K562 (cell line): ENCODE results near the gene CKAP2. TPM values are rescaled to one million over a fixed set of nuclear protein-coding genes. Genes with fewer than 3 reads are reported as not detected.

Experiments used
- ATF1 ChIP-seq, 2 experiments: fragments of 450-650 bp in 1 of 2; IDR thresholded peaks; 2 replicates each; pipeline ENCODE4 v1.6.1; 2016; ENCODE audit warnings: missing compliant biosample characterization in 1 of 2, missing genetic modification characterization in 1 of 2
- HCFC1 ChIP-seq: IDR thresholded peaks from 2 replicates; pipeline ENCODE4 v1.6.1; 2012; ENCODE audit warnings: low read depth, low read length, improper control_type of control experiment
- HNRNPLL ChIP-seq: fragments of 200-400 bp; formaldehyde crosslinking; IDR thresholded peaks from 2 replicates; pipeline ENCODE4 v1.6.1; 2017; ENCODE audit warnings: low read length, low read depth, mild to moderate bottlenecking; ENCODE audit not compliant: poor library complexity, severe bottlenecking
- KDM5B ChIP-seq: fragments of 200-600 bp; sonication (generic); IDR thresholded peaks from 2 replicates; pipeline ENCODE4 v1.6.1; 2012; ENCODE audit warnings: low read depth, mild to moderate bottlenecking, moderate library complexity, low read length, control low read depth, inconsistent platforms; ENCODE audit not compliant: insufficient replicate concordance
- L3MBTL2 ChIP-seq: fragments of 450-650 bp; IDR thresholded peaks from 2 replicates; pipeline ENCODE4 v1.6.1; 2016; ENCODE audit warnings: mild to moderate bottlenecking, moderate library complexity
- MYC ChIP-seq, 2 experiments: fragments of 250-450 bp in 1 of 2; sonication (Bioruptor Pico) in 1 of 2; IDR thresholded peaks; 2 replicates each; pipeline versions ENCODE4 v1.5.1 to v1.6.1; 2012 to 2021; ENCODE audit warnings: low read depth in 2 of 2, borderline replicate concordance in 1 of 2, improper control_type of control experiment in 1 of 2, low read length in 1 of 2, mild to moderate bottlenecking in 1 of 2, moderate library complexity in 1 of 2
- TAF7 ChIP-seq: fragments of 450-650 bp; IDR thresholded peaks from 2 replicates; pipeline ENCODE4 v1.6.1; 2016; ENCODE audit warnings: missing genetic modification characterization, missing compliant biosample characterization
- ZNF263 ChIP-seq: sonication (generic); formaldehyde crosslinking; IDR thresholded peaks from 2 replicates; pipeline ENCODE4 v1.8.0; 2022; ENCODE audit warnings: mild to moderate bottlenecking, missing genetic modification reagents, borderline replicate concordance
- polyA plus RNA-seq, 8 experiments: library from polyadenylated mRNA; depleted of rRNA in 4 of 8; stranded (reverse) in 5 of 8; unstranded in 3 of 8; fragments of >200 nt; fragmentation: Nextera tagmentation in 2 of 8; fragmentation: Illumina TruSeq in 1 of 8; extraction: Ambion mirVana in 2 of 8; extraction: Trizol in 1 of 8; gene quantifications; 2 replicates each; pipeline versions ENCODE4 v1.2.1 to v1.2.3, GENCODE V29; 2011 to 2014; ENCODE audit warnings: inconsistent platforms in 1 of 8, missing spikeins in 1 of 8
- total RNA-seq, 7 experiments: library from RNA; depleted of rRNA in 6 of 7; stranded (reverse); fragments of >200 nt in 6 of 7; fragmentation: Illumina TruSeq in 2 of 7; extraction: Trizol in 2 of 7; gene quantifications; 2 replicates each; pipeline versions ENCODE4 v1.2.1 to v1.2.3, GENCODE V29; 2011 to 2021; ENCODE audit warnings: low replicate concordance in 1 of 7
- TF ChIP-seq, protein P1 (sequence below), 2 experiments: fragments of 450-650 bp; formaldehyde crosslinking in 1 of 2; IDR thresholded peaks; 2 replicates each; pipeline versions ENCODE4 v1.4.0 to v1.6.1; 2014 to 2020; ENCODE audit warnings: mild to moderate bottlenecking in 2 of 2, borderline replicate concordance in 1 of 2, low read depth in 1 of 2
- TF ChIP-seq, protein P2 (sequence below): fragments of 450-650 bp; IDR thresholded peaks from 2 replicates; pipeline ENCODE4 v1.6.1; 2016; ENCODE audit warnings: antibody characterized with exemption
- TF ChIP-seq, protein P3 (sequence below): sonication (generic); formaldehyde crosslinking; IDR thresholded peaks from 2 replicates; pipeline ENCODE4 v1.8.1; 2023; ENCODE audit warnings: mild to moderate bottlenecking, missing genetic modification reagents, moderate library complexity
- TF ChIP-seq, protein P4 (sequence below): fragments of 250-450 bp; sonication (Bioruptor Pico); IDR thresholded peaks from 2 replicates; pipeline ENCODE4 v1.4.0; 2020; ENCODE audit warnings: mild to moderate bottlenecking, moderate library complexity

Gene CKAP2
- total and polyA plus RNA-seq, 9 of the 15 experiments (the other 6 are each of a cell fraction or from before 2014, with no cell fraction given), result 21.9 to 63.5 (median 34.8) TPM

DNA sequence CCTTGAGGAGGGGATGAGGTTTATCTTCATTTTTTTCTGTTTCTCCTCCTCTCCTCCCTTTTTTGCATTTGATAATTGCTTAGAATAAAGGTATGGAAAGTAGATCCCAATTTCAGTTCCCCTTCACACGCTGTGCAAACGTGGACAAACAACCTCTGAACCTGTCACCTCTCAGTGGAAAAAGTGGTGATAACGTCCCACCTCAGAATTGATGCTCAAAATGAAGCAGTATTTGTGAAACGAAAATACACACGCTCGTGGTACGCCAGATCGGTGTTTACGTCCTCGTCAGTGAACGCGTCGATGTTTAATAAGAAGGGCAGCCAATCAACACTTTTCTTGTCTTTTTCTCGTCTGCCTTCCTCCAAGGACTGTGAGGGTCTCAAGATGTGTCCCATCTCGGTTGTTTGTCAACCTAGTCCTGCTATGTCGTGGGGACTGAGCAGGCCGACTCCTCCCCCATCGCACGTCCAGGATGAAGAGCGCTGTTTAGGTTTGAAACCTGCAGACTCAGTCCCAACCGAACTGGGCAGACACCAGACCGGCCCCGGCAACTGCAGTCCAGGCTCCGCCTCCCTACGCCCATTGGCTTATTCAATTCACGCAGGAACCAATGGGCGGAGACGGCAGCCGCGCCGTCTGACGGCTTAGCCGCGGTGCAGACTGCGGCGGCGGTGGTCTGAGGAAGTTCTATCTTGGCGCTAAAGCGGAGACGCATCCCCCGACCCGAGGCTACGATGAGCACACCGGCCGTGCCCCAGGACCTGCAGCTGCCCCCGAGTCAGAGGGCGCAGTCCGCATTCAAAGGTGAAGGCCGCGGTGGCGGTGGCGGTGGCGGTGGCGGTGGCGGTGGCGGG, at the start of gene CKAP2 (continued):
- TF ChIP-seq, protein P1, sequence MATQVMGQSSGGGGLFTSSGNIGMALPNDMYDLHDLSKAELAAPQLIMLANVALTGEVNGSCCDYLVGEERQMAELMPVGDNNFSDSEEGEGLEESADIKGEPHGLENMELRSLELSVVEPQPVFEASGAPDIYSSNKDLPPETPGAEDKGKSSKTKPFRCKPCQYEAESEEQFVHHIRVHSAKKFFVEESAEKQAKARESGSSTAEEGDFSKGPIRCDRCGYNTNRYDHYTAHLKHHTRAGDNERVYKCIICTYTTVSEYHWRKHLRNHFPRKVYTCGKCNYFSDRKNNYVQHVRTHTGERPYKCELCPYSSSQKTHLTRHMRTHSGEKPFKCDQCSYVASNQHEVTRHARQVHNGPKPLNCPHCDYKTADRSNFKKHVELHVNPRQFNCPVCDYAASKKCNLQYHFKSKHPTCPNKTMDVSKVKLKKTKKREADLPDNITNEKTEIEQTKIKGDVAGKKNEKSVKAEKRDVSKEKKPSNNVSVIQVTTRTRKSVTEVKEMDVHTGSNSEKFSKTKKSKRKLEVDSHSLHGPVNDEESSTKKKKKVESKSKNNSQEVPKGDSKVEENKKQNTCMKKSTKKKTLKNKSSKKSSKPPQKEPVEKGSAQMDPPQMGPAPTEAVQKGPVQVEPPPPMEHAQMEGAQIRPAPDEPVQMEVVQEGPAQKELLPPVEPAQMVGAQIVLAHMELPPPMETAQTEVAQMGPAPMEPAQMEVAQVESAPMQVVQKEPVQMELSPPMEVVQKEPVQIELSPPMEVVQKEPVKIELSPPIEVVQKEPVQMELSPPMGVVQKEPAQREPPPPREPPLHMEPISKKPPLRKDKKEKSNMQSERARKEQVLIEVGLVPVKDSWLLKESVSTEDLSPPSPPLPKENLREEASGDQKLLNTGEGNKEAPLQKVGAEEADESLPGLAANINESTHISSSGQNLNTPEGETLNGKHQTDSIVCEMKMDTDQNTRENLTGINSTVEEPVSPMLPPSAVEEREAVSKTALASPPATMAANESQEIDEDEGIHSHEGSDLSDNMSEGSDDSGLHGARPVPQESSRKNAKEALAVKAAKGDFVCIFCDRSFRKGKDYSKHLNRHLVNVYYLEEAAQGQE (IDR thresholded peaks at IDR 0.05; ENCODE audit: borderline replicate concordance), result 0 out of 2 replicates have a peak, but pooled peaks have one; percentile 12
- TF ChIP-seq, protein P1 (CRISPR knock-in tag; IDR thresholded peaks at IDR 0.05; ENCODE audit: low read depth), result no peak
- TF ChIP-seq KDM5B (peak; percentile 79), HNRNPLL (peak; percentile 72), TAF7 (no peak), ZNF263 (CRISPR knock-in tag) (peak; percentile 10; the same call in 1 of the 2 replicates), L3MBTL2 (peak; percentile 66), ATF1 (CRISPR knock-in tag; IDR thresholded peaks at IDR 0.05) (no peak), ATF1 (tag; IDR thresholded peaks at IDR 0.05) (peak; percentile 82), MYC (IDR thresholded peaks at IDR 0.05; ENCODE audit: low read depth, low read length) (peak; percentile 49; the same call in 1 of the 2 replicates), MYC (CRISPR knock-in tag; IDR thresholded peaks at IDR 0.05; ENCODE audit: borderline replicate concordance, low read depth) (no peak), HCFC1 (peak; percentile 31; the same call in 1 of the 2 replicates)
- TF ChIP-seq, protein P2, sequence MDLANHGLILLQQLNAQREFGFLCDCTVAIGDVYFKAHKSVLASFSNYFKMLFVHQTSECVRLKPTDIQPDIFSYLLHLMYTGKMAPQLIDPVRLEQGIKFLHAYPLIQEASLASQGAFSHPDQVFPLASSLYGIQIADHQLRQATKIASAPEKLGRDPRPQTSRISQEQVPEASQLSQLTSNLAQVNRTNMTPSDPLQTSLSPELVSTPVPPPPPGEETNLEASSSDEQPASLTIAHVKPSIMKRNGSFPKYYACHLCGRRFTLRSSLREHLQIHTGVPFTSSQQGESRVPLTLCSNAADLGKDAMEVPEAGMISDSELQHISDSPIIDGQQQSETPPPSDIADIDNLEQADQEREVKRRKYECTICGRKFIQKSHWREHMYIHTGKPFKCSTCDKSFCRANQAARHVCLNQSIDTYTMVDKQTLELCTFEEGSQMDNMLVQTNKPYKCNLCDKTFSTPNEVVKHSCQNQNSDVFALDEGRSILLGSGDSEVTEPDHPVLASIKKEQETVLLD, result no peak
- TF ChIP-seq, protein P3, sequence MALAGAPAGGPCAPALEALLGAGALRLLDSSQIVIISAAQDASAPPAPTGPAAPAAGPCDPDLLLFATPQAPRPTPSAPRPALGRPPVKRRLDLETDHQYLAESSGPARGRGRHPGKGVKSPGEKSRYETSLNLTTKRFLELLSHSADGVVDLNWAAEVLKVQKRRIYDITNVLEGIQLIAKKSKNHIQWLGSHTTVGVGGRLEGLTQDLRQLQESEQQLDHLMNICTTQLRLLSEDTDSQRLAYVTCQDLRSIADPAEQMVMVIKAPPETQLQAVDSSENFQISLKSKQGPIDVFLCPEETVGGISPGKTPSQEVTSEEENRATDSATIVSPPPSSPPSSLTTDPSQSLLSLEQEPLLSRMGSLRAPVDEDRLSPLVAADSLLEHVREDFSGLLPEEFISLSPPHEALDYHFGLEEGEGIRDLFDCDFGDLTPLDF (CRISPR knock-in tag), result no peak
- TF ChIP-seq, protein P4, sequence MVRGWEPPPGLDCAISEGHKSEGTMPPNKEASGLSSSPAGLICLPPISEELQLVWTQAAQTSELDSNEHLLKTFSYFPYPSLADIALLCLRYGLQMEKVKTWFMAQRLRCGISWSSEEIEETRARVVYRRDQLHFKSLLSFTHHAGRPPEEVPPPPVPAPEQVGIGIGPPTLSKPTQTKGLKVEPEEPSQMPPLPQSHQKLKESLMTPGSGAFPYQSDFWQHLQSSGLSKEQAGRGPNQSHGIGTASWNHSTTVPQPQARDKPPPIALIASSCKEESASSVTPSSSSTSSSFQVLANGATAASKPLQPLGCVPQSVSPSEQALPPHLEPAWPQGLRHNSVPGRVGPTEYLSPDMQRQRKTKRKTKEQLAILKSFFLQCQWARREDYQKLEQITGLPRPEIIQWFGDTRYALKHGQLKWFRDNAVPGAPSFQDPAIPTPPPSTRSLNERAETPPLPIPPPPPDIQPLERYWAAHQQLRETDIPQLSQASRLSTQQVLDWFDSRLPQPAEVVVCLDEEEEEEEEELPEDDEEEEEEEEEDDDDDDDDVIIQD (CRISPR knock-in tag), result no peak
